ENCODE results near the gene HLA-DQA1. TPM values are rescaled to one million over a fixed set of nuclear protein-coding genes. Genes with fewer than 3 reads are reported as not detected.

Gene HLA-DQA1
- total and polyA plus RNA-seq, 7 experiments from 2014 or later: 0.59 to 43.4 (median 10.7) TPM

GRCh38 chr6:32662099-32662498 is 24.9 kb downstream of the HLA-DQA1 start:
- Histone ChIP-seq H3K27me3 (ENCODE audit: control insufficient read depth in 2 of 2, insufficient read depth in 2 of 2, low read length in 2 of 2) (no peaks in the 10 kb centered on the region), H3K36me3 (ENCODE audit: control insufficient read depth in 2 of 3, insufficient read depth in 3 of 3, low read length in 3 of 3) (no peaks in the 10 kb centered on the region), H3K4me1 (ENCODE audit: control insufficient read depth in 2 of 2, insufficient read depth in 2 of 2, low read length in 2 of 2) (peaks cover 6 to 7% of the 10 kb centered on the region in 2 donors), H3K27ac (ENCODE audit: low read depth, low read length) (no peak overlapping the region), H3K4me3 (ENCODE audit: low read length) (no peak overlapping the region), H3K9me3 (ENCODE audit: control insufficient read depth in 2 of 3, low read length in 3 of 3) (no peaks in the 10 kb centered on the region)
- no peak for ATAC-seq
- POLR2A ChIA-PET: no interaction called here
- H3K4me1 Mint-ChIP-seq: peaks cover 17 to 55% (median 28%) of the 10 kb centered on the region in 7 donors
- peaks cover 0 to 23% (median 0%) of the 10 kb centered on the region in 5 donors for H3K36me3 Mint-ChIP-seq
- no peak overlapping the region for H3K4me3 Mint-ChIP-seq
- no peak for DNase-seq
- intact Hi-C loops (cut with micrococcal nuclease): no loop called here
- CTCF ChIA-PET: no interaction called here
- peaks cover 12 to 45% (median 29%) of the 10 kb centered on the region in 5 donors for H3K27me3 Mint-ChIP-seq
- H3K9me3 Mint-ChIP-seq: peaks cover 0 to 1% (median 0%) of the 10 kb centered on the region in 11 donors
- no peak overlapping the region for H3K27ac Mint-ChIP-seq

- no peak overlapping the region for H3K4me3 Mint-ChIP-seq
- Histone ChIP-seq H3K27ac (ENCODE audit: low read depth, low read length) (no peak overlapping the region), H3K4me3 (ENCODE audit: low read length) (no peak overlapping the region), H3K4me1 (ENCODE audit: control insufficient read depth in 2 of 2, insufficient read depth in 2 of 2, low read length in 2 of 2) (peaks cover 6 to 7% of the 10 kb centered on the region in 2 donors), H3K9me3 (ENCODE audit: control insufficient read depth in 2 of 3, low read length in 3 of 3) (no peaks in the 10 kb centered on the region), H3K27me3 (ENCODE audit: control insufficient read depth in 2 of 2, insufficient read depth in 2 of 2, low read length in 2 of 2) (no peaks in the 10 kb centered on the region), H3K36me3 (ENCODE audit: control insufficient read depth in 2 of 3, insufficient read depth in 3 of 3, low read length in 3 of 3) (no peaks in the 10 kb centered on the region)
- peaks cover 17 to 61% (median 29%) of the 10 kb centered on the region in 7 donors for H3K4me1 Mint-ChIP-seq
- H3K27me3 Mint-ChIP-seq: peaks cover 12 to 51% (median 29%) of the 10 kb centered on the region in 5 donors
- ATAC-seq: no peak
- POLR2A ChIA-PET: no interaction called here
- CTCF ChIA-PET: no interaction called here
- no peak for DNase-seq
- peaks cover 0 to 1% (median 0%) of the 10 kb centered on the region in 11 donors for H3K9me3 Mint-ChIP-seq
- H3K27ac Mint-ChIP-seq: no peak overlapping the region
- H3K36me3 Mint-ChIP-seq: peaks cover 0 to 23% (median 0%) of the 10 kb centered on the region in 5 donors
- intact Hi-C loops (cut with micrococcal nuclease): no loop called here
Observed at GRCh38 chr6:32662836-32663235, 25.6 kb downstream of the HLA-DQA1 start.

- Histone ChIP-seq H3K4me3 (ENCODE audit: low read length) (no peak overlapping the region), H3K27ac (ENCODE audit: low read depth, low read length) (no peak overlapping the region), H3K27me3 (ENCODE audit: control insufficient read depth in 2 of 2, insufficient read depth in 2 of 2, low read length in 2 of 2) (no peaks in the 10 kb centered on the region), H3K36me3 (ENCODE audit: control insufficient read depth in 2 of 3, insufficient read depth in 3 of 3, low read length in 3 of 3) (no peaks in the 10 kb centered on the region), H3K4me1 (ENCODE audit: control insufficient read depth in 2 of 2, insufficient read depth in 2 of 2, low read length in 2 of 2) (peaks cover 11% of the 10 kb centered on the region in 2 donors), H3K9me3 (ENCODE audit: control insufficient read depth in 2 of 3, low read length in 3 of 3) (no peaks in the 10 kb centered on the region)
- peaks cover 22 to 61% (median 40%) of the 10 kb centered on the region in 7 donors for H3K4me1 Mint-ChIP-seq
- ATAC-seq: no peak
- no peak for DNase-seq
- ChIA-PET POLR2A (interaction anchor here (0.6 kb wide), 1 partner anchor 1067 kb away, joined by 5 read pairs; no protein-coding TSS in a partner anchor), CTCF (no interaction called here)
- H3K9me3 Mint-ChIP-seq: peaks cover 0 to 1% (median 0%) of the 10 kb centered on the region in 11 donors
- H3K36me3 Mint-ChIP-seq: peaks cover 0 to 18% (median 0%) of the 10 kb centered on the region in 5 donors
- H3K27ac Mint-ChIP-seq: peak overlapping the region in 1 of 9 donors; percentile 28
- H3K27me3 Mint-ChIP-seq: peaks cover 12 to 54% (median 29%) of the 10 kb centered on the region in 5 donors
- H3K4me3 Mint-ChIP-seq: peak overlapping the region in 7 of 10 donors; percentile 39 to 88 (median 74)
- intact Hi-C loops (cut with micrococcal nuclease): no loop called here
Observed at GRCh38 chr6:32664354-32664753, 27.1 kb downstream of the HLA-DQA1 start.

- ATAC-seq: peak; percentile 55
- H3K9me3 Mint-ChIP-seq: peaks cover 0 to 1% (median 0%) of the 10 kb centered on the region in 11 donors
- intact Hi-C loops (cut with micrococcal nuclease): loop anchor here (1.0 to 5.0 kb wide), 2 partner anchors 42 to 58 kb away; no protein-coding TSS in a partner anchor
- H3K36me3 ChIP-seq (ENCODE audit: control insufficient read depth in 2 of 3, insufficient read depth in 3 of 3, low read length in 3 of 3): no peaks in the 10 kb centered on the region
- peak overlapping the region in 2 of 9 donors; percentile 71 to 76 for H3K27ac Mint-ChIP-seq
- peak overlapping the region; percentile 63 for H3K4me3 ChIP-seq (ENCODE audit: low read length)
- peaks cover 22 to 56% (median 40%) of the 10 kb centered on the region in 7 donors for H3K4me1 Mint-ChIP-seq
- H3K27ac ChIP-seq (ENCODE audit: low read depth, low read length): no peak overlapping the region
- H3K9me3 ChIP-seq (ENCODE audit: control insufficient read depth in 2 of 3, low read length in 3 of 3): no peaks in the 10 kb centered on the region
- CTCF ChIA-PET: no interaction called here
- DNase-seq: peak in 4 of 9 donors; percentile 9 to 46 (median 30)
- POLR2A ChIA-PET: no interaction called here
- peaks cover 0 to 18% (median 0%) of the 10 kb centered on the region in 5 donors for H3K36me3 Mint-ChIP-seq
- H3K27me3 ChIP-seq (ENCODE audit: control insufficient read depth in 2 of 2, insufficient read depth in 2 of 2, low read length in 2 of 2): no peaks in the 10 kb centered on the region
- peak overlapping the region; percentile 69 to 88 (median 75) for H3K4me3 Mint-ChIP-seq
- H3K4me1 ChIP-seq (ENCODE audit: control insufficient read depth in 2 of 2, insufficient read depth in 2 of 2, low read length in 2 of 2): peaks cover 11% of the 10 kb centered on the region in 2 donors
- peaks cover 12 to 58% (median 26%) of the 10 kb centered on the region in 5 donors for H3K27me3 Mint-ChIP-seq
Observed at GRCh38 chr6:32664827-32665362, 27.7 kb downstream of the HLA-DQA1 start.

GRCh38 chr6:32665661-32666060 is 28.5 kb downstream of the HLA-DQA1 start:
- intact Hi-C loops (cut with micrococcal nuclease): loop anchor here (1.0 to 5.0 kb wide), 2 partner anchors 42 to 58 kb away; no protein-coding TSS in a partner anchor
- CTCF ChIA-PET: interaction anchor here (0.6 kb wide), 1 partner anchor 19 kb away, joined by 3 read pairs; no protein-coding TSS in a partner anchor
- H3K27ac ChIP-seq (ENCODE audit: low read depth, low read length): no peak overlapping the region
- POLR2A ChIA-PET: no interaction called here
- Mint-ChIP-seq H3K27me3 (peaks cover 12 to 65% (median 24%) of the 10 kb centered on the region in 5 donors), H3K36me3 (peaks cover 0 to 16% (median 0%) of the 10 kb centered on the region in 5 donors), H3K9me3 (peaks cover 0 to 1% (median 0%) of the 10 kb centered on the region in 11 donors), H3K4me1 (peaks cover 21 to 51% (median 40%) of the 10 kb centered on the region in 7 donors), H3K4me3 (peak overlapping the region in 9 of 10 donors; percentile 69 to 88 (median 76)), H3K27ac (peak overlapping the region in 6 of 9 donors; percentile 2 to 86 (median 40))
- DNase-seq: peak in 1 of 9 donors; percentile 12
- peak overlapping the region; percentile 63 for H3K4me3 ChIP-seq (ENCODE audit: low read length)
- H3K27me3 ChIP-seq (ENCODE audit: control insufficient read depth in 2 of 2, insufficient read depth in 2 of 2, low read length in 2 of 2): no peaks in the 10 kb centered on the region
- H3K36me3 ChIP-seq (ENCODE audit: control insufficient read depth in 2 of 3, insufficient read depth in 3 of 3, low read length in 3 of 3): no peaks in the 10 kb centered on the region
- peaks cover 11% of the 10 kb centered on the region in 2 donors for H3K4me1 ChIP-seq (ENCODE audit: control insufficient read depth in 2 of 2, insufficient read depth in 2 of 2, low read length in 2 of 2)
- no peaks in the 10 kb centered on the region for H3K9me3 ChIP-seq (ENCODE audit: control insufficient read depth in 2 of 3, low read length in 3 of 3)
- no peak for ATAC-seq

- H3K27me3 Mint-ChIP-seq: peaks cover 12 to 62% (median 24%) of the 10 kb centered on the region in 5 donors
- H3K27me3 ChIP-seq (ENCODE audit: control insufficient read depth in 2 of 2, insufficient read depth in 2 of 2, low read length in 2 of 2): no peaks in the 10 kb centered on the region
- peaks cover 0 to 9% (median 0%) of the 10 kb centered on the region in 5 donors for H3K36me3 Mint-ChIP-seq
- peak in 5 of 9 donors; percentile 49 to 67 (median 61) for DNase-seq
- H3K4me3 ChIP-seq (ENCODE audit: low read length): peak within 1 kb of the TSS; percentile 63
- peak; percentile 90 for ATAC-seq
- peak within 1 kb of the TSS in 6 of 9 donors; percentile 47 to 86 (median 68) for H3K27ac Mint-ChIP-seq
- POLR2A ChIA-PET: no interaction called here
- CTCF ChIA-PET: interaction anchor here (0.6 kb wide), 1 partner anchor 18 kb away, joined by 3 read pairs; no protein-coding TSS in a partner anchor
- peaks cover 11% of the 10 kb centered on the region in 2 donors for H3K4me1 ChIP-seq (ENCODE audit: control insufficient read depth in 2 of 2, insufficient read depth in 2 of 2, low read length in 2 of 2)
- no peaks in the 10 kb centered on the region for H3K36me3 ChIP-seq (ENCODE audit: control insufficient read depth in 2 of 3, insufficient read depth in 3 of 3, low read length in 3 of 3)
- peak within 1 kb of the TSS; percentile 45 to 88 (median 75) for H3K4me3 Mint-ChIP-seq
- peaks cover 21 to 48% (median 40%) of the 10 kb centered on the region in 7 donors for H3K4me1 Mint-ChIP-seq
- intact Hi-C loops (cut with micrococcal nuclease): loop anchor here in 1 of 2 donors (5.0 kb wide), 1 partner anchor 59 kb away; no protein-coding TSS in a partner anchor
- H3K9me3 ChIP-seq (ENCODE audit: control insufficient read depth in 2 of 3, low read length in 3 of 3): no peaks in the 10 kb centered on the region
- H3K9me3 Mint-ChIP-seq: peaks cover 0 to 2% (median under 1%) of the 10 kb centered on the region in 11 donors
- H3K27ac ChIP-seq (ENCODE audit: low read depth, low read length): peak within 1 kb of the TSS; percentile 45
Observed at GRCh38 chr6:32666420-32667300, 29.5 kb downstream of the HLA-DQA1 start, which contains the start of gene HLA-DQB1. Gene HLA-DQB1, minus strand, starts transcription at chr6:32666657. Its CDS starts 50 bp downstream, at chr6:32666607.
